Head of caudate nucleus (tissue), 42 donors: ENCODE measurements around the gene CBFB.
"Not testable (repeated sequence)": the region's sequence is repeated elsewhere in the genome, so short reads cannot be mapped to it uniquely, and the experiment has no call there.

ENCODE experiments used
- DNase-seq, 42 donors: peaks; one replicate each; pipeline versions ENCODE4 v3.0.0 to v3.0.0-alpha.2; 2020 to 2021; ENCODE audit warnings: mixed read lengths in 7 of 42
- intact Hi-C: fragments of 100-400 bp; cut with DNase I; formaldehyde crosslinking; loops from one replicate; pipeline ENCODE4 v1.15.0; 2022

The CBFB gene

GRCh38 chr16:67108931-67109406 is 80.0 kb downstream of the CBFB start:
- peak in 3 of 42 donors; percentile 4 to 22 (median 5) for DNase-seq
- intact Hi-C loops, result loop anchor here (2.0 to 10.0 kb wide), 2 partner anchors 46 to 80 kb away; partner anchors contain the start of genes B3GNT9, CBFB, FBXL8 and TRADD

DNA sequence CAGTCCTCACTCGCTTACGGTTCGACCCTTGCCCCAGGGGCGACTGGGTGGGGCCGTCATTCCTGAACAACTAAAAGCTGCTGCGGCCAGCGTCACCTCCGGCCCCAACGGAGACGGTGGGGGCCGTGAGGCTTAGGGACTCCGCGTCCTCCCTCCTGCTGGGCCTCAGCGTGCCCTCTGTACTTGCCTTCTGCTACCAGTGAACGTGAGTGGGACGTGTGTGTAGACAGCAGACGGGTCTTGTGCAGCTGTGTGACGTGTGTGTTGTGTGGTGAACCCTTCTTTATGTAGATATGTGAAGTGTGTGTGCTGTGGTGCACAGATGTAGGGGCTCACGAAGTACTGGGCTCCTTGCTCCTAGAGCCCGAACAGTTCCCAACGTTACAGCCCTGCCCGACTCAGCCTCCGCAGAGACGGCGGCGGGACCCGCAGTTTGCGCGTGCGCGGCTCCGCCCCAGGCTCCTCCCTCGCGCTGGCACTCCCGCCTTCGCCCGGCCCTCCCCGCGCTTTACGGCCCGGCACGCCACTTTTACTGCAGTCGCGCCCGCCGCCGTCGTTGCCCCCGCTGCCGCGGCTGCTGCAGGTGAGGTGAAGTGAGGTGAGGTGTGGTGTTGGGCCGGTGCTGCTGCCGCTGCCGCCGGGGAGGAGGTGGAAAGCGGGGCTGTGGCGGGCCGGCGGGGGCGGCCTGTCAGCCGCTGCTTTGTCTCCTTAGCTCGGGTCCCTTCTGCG is 80.6 kb downstream of the CBFB start, which contains the start of gene PHAF1:
PHAF1 (plus strand) TSS at position 535 of the 729 bp plus-strand sequence. CDS start 235 bp downstream, outside the sequence.
- DNase-seq, result peak; percentile 88 to 99 (median 97)
- intact Hi-C loops, result loop anchor here (2.0 to 10.0 kb wide), 2 partner anchors 45 to 81 kb away; partner anchors contain the start of genes B3GNT9, CBFB, FBXL8 and TRADD

DNA sequence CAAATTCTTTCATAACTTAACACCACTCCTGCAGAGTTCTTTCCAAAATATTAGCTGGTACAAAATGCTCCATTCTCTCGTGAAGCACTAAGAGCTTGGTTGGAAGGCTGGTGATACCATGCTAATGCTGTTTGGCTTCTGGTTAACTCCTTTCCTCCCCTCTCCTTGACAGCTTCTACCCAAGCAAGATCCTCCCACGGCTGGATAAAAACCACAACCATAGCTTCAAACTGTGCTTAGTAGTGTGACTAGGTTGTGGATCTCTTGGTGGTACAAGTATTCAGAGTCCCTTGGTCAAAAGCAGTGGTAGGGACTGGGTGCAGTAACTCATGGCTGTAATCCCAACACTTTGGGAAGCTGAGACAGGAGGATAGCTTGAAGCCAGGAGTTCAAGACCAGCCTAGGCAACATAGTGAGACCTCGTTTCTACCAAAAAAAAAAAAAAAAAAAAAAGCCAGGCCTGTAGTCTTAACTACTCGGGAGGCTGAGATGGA is 83.0 kb downstream of the CBFB start:
- intact Hi-C loops, result no loop called here
- DNase-seq, result no peak

DNA sequence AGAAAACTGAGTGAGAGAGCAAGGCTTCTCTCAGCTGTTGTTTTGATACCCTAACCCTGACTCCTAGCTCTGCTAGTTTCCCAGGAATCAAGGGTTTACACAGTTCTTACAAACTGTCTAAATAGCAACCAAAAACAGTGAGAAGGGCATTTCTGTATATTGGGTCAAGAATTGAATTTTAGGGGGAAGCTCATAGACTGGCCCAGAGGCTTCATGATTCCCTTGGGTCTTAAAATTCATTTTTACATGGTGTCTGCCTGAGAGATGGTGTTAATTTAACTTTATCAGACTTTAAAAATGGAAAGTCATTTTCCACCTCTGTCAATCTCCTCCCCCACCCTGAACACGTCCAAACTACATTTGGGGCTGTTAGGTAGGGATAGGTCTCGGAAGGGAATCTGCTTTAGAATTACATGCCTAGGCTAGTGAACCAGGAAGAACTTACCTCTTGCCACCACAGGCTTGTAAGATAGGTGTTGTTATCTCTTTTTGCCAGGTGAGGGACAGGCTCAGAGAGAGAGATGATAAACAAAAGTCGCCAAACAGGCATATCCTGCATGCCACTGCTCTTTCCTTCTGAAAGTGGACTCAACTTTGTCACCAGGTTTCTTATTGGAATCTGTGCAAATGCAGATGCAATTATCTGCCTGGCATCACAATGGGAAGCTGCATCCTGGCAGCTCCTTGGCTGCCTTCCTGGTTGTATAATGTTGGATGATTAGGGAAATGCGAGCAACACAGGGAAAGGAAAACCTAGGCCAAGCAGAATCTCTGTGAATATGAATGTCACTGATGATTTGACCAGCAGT is 83.8 kb downstream of the CBFB start:
- DNase-seq, result no peak
- intact Hi-C loops, result no loop called here

DNA sequence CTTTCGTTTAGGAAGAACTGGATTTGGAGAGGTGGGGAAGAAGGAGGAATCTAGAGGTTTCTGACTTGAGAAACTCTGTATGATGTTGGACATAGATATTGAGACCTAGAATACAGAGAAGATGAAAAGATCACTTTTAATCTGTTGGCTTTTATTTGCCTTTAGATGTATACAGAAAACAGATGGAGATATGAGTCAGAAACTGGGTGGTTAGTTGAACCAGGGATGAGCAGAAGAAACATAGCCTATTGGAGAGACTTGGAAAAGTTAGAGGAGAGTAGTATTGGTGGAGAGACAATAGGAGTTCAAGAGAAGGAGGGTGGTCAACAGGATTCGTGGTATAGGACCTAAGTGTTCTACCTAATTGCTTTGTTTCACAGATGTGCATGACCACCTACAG is 85.8 kb downstream of the CBFB start:
- no peak for DNase-seq
- intact Hi-C loops, result no loop called here

DNA sequence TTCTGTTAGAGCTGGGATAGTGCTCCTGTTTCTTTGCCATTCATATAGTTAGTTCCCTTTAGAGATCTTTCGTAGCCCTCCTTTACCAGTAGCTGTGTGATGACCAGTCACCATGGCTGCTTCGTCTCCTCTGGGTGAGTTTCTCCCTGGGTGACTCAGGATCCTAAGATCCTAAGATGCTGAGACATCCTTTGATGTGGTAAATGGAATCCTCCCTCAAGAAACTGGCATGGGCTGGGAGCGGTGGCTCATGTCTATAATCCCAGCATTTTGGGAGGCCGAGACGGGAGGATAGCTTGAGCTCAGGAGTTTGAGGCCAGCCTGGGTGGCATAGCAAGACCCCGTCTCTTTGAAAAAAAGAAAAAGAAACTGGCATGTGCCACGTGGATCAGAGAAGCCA is 86.7 kb downstream of the CBFB start:
- intact Hi-C loops, result no loop called here
- no peak for DNase-seq

DNA sequence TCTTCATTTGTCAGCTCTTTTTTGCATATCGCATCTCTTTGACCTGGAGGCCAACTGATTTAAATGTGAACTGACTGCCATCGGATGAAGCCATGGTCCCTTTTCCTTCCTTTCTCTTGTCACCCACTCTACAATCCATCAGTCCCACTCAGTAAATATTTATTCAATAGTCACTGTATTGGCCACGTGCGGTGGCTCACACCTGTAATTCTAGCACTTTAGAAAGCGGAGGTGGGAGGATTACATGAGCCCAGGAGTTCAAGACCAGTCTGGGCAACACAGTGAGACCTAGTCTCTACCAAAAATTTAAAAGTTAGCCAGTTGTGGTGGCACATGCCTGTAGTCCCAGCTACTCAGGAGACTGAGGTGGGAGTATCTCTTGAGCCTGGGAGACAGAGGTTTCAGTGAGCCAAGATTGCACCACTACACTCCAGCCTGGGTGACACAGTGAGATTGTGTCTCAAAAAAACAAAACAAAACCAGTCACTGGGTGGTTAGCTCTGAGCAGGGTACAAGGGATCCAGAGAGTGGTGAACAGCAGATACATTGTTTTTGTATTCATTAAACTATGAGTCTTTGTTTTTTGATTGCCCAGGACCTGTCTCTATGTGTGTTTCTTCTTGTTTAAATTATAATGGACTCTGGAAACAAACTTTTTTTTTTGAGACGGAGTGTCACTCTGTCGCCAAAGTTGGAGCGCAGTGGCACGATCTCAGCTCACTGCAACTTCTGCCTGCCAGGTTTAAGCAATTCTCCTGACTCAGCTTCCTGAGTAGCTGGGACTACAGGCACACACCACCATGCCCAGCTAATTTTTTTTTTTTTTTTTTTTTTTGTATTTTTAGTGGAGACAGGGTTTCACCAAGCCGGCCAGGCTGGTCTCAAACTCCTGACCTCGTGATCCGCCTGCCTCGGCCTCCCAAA is 87.7 kb downstream of the CBFB start:
- intact Hi-C loops, result no loop called here
- peak in 7 of 42 donors; percentile 13 to 46 (median 28) for DNase-seq

- DNase-seq, result no peak
- intact Hi-C loops, result no loop called here
These were observed 88.8 kb downstream of the CBFB start for GRCh38 chr16:67117716-67118115.

DNA sequence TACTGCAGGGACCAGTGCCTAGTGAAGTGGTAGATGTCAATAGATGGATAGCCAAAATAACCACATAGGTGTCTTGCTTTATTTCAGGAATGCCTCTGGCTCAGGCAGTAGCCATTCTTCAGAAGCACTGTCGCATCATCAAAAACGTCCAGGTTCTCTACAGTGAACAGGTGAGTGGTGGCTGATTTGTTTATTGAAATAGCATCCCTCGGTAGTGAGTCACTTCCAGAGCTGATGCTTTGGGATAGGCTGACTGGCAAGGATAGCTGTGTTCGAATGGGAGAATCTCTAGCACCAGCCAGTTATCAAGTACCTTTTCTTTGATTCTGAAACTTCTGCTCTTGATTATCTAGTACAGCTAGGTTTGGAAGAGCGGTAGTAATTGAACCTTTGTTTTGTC is 91.1 kb downstream of the CBFB start:
- intact Hi-C loops, result no loop called here
- DNase-seq, result no peak

DNA sequence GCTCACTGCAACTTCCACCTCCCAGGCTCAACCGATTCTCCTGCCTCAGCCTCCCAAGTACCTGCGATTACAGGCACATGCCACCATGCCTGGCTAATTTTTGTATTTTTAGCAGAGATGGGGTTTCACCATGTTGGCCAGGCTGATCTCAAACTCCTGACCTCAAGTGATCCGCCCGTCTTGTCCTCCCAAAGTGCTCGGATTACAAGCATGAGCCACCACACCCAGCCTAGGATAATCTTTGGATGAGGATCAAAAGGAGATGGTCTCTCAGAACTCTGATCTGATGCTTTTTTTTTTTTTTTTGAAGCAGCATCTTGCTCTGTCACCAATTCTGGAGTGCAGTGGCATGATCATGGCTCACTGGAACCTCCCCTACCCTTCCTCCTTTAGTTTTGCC is 93.8 kb downstream of the CBFB start:
- DNase-seq, result peak in 1 of 42 donors; percentile 7
- intact Hi-C loops, result not testable (repeated sequence)

- no peak for DNase-seq
- intact Hi-C loops, result no loop called here
These were observed 99.5 kb downstream of the CBFB start for GRCh38 chr16:67128417-67128816.

GRCh38 chr16:67128887-67129286 is 99.9 kb downstream of the CBFB start:
- intact Hi-C loops, result no loop called here
- peak in 1 of 42 donors; percentile 13 for DNase-seq

GRCh38 chr16:67129422-67129821 is 100.5 kb downstream of the CBFB start:
- intact Hi-C loops, result no loop called here
- peak in 14 of 42 donors; percentile 14 to 61 (median 36) for DNase-seq

- intact Hi-C loops, result no loop called here
These were observed 108.7 kb downstream of the CBFB start for GRCh38 chr16:67137605-67138004.

DNA sequence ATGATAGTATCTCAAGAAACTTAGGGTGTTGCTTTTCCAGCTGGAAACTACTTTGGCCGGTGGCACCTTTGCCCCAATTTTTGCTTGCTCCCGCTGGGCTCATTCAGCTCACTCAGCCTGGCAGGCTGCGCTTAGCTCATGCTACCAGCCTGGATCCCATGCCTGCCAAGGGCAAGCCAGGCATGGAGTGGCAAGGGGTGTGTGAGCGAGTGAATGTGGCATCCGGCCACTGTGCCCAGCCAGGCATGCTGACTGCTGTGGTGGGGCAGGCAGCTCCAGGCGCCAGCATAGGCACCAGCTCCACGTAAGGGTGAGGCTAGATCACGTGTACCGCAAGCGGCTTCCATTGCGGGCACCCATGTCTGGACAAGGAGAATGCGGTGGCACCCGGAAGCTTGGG is 112.4 kb downstream of the CBFB start:
- intact Hi-C loops, result no loop called here
- no peak for DNase-seq

More at GRCh38 chr16:67137605-67138004, 108.7 kb downstream of the CBFB start:
- no peak for DNase-seq

DNA sequence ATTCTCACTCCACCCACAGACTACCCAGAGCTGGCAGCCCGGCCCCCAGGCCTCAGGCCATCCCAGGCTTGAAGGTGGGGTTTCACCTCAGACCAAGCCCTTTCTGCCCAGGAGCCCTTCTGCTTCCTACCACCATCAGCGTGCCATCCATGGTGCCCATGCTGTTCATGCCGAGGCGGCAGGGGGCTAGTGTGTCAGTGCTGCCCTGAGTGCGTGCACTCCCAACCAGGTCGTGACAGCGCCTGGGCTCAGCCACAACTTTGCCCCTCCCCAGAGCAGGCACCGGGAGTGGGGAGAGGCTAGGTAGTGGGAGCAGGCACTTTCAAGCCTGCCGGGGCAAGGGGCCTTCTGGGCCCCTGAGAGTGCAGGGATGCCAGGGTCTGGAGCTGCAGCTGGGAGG is 113.4 kb downstream of the CBFB start:
- intact Hi-C loops, result no loop called here
- no peak for DNase-seq

- intact Hi-C loops, result no loop called here
- DNase-seq, result no peak
These were observed 116.0 kb downstream of the CBFB start for GRCh38 chr16:67144943-67145342.

- peak in 1 of 42 donors; percentile 2 for DNase-seq
- intact Hi-C loops, result no loop called here
These were observed 116.8 kb downstream of the CBFB start for GRCh38 chr16:67145746-67146145.
